Measurements from ENCODE around the gene SEMA7A.

DNA sequence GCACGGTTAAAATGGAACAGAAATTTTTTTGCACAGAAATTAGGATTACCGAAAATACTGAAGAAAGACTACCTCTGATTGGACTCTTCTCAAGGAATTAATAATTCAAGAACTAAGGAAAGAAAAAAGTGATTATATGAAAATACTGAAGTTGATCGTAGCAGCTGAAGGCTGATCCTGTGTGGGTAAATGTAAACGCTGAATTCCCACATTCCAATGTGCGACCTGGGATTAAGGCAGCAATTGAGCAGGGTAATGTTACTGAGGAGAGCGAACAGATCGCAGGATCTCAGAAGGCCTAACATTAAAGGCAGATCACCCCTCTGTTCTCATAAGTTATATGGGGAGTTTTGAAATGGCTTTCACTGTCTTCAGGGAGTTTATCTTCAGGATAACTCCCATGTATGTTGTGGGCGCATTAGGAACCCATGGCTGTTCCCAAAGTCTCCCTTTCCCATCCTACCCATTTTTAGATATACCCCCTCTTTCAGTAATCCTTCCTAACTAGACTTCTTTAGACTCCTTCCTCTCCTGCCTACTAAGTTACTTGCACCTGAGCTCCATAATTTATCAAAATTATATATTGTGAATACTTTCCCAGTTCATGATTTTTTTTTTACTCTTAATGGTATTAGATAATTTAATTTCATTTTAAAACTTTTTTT is 28.2 kb upstream of the SEMA7A start:
- TF ChIP-seq, protein P1, sequence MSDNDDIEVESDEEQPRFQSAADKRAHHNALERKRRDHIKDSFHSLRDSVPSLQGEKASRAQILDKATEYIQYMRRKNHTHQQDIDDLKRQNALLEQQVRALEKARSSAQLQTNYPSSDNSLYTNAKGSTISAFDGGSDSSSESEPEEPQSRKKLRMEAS (IDR thresholded peaks at IDR 0.05), result no peak
- TF ChIP-seq, protein P2, sequence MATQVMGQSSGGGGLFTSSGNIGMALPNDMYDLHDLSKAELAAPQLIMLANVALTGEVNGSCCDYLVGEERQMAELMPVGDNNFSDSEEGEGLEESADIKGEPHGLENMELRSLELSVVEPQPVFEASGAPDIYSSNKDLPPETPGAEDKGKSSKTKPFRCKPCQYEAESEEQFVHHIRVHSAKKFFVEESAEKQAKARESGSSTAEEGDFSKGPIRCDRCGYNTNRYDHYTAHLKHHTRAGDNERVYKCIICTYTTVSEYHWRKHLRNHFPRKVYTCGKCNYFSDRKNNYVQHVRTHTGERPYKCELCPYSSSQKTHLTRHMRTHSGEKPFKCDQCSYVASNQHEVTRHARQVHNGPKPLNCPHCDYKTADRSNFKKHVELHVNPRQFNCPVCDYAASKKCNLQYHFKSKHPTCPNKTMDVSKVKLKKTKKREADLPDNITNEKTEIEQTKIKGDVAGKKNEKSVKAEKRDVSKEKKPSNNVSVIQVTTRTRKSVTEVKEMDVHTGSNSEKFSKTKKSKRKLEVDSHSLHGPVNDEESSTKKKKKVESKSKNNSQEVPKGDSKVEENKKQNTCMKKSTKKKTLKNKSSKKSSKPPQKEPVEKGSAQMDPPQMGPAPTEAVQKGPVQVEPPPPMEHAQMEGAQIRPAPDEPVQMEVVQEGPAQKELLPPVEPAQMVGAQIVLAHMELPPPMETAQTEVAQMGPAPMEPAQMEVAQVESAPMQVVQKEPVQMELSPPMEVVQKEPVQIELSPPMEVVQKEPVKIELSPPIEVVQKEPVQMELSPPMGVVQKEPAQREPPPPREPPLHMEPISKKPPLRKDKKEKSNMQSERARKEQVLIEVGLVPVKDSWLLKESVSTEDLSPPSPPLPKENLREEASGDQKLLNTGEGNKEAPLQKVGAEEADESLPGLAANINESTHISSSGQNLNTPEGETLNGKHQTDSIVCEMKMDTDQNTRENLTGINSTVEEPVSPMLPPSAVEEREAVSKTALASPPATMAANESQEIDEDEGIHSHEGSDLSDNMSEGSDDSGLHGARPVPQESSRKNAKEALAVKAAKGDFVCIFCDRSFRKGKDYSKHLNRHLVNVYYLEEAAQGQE (IDR thresholded peaks at IDR 0.05; ENCODE audit: low read depth), result no peak
- TF ChIP-seq NFIC (IDR thresholded peaks at IDR 0.05), result no peak
- no peak for TF ChIP-seq EP300 (IDR thresholded peaks at IDR 0.05; ENCODE audit: borderline replicate concordance)
- TF ChIP-seq CEBPB (IDR thresholded peaks at IDR 0.05), result no peak
- TF ChIP-seq TAF1 (IDR thresholded peaks at IDR 0.05; ENCODE audit: low read depth), result no peak
- TF ChIP-seq TEAD4 (IDR thresholded peaks at IDR 0.05), result no peak
- no peak for TF ChIP-seq YY1 (IDR thresholded peaks at IDR 0.05; ENCODE audit: low read depth)
- TF ChIP-seq CREB1 (IDR thresholded peaks at IDR 0.05; ENCODE audit: low read depth), result no peak
- no peak for TF ChIP-seq ZBTB7A (IDR thresholded peaks at IDR 0.05; ENCODE audit: low read depth)
- TF ChIP-seq FOXM1 (IDR thresholded peaks at IDR 0.05; ENCODE audit: borderline replicate concordance, low read depth), result no peak
- no peak for TF ChIP-seq RAD21 (IDR thresholded peaks at IDR 0.05; ENCODE audit: low read depth)

Measured in Ishikawa (cell line).